Mucosa of rectum (tissue), 2 donors: ENCODE measurements around the gene CDC42BPB.
"Not testable (repeated sequence)": the region's sequence is repeated elsewhere in the genome, so short reads cannot be mapped to it uniquely, and the experiment has no call there.

Experiments
- H3K27ac ChIP-seq, 2 donors: one replicate each; pipeline ENCODE4 v1.7.0; 2013; ENCODE audit warnings: inconsistent platforms in 2 of 2, low read depth in 2 of 2, low read length in 2 of 2
- H3K27me3 ChIP-seq, 2 donors: one replicate each; pipeline ENCODE4 v1.7.0; 2013; ENCODE audit warnings: low read length in 2 of 2; ENCODE audit not compliant: control insufficient read depth in 2 of 2, insufficient read depth in 2 of 2
- H3K36me3 ChIP-seq, 2 donors: one replicate each; pipeline ENCODE4 v1.7.0; 2013; ENCODE audit warnings: low read length in 2 of 2; ENCODE audit not compliant: control insufficient read depth in 2 of 2, insufficient read depth in 2 of 2
- H3K4me1 ChIP-seq, 2 donors: one replicate each; pipeline ENCODE4 v1.7.0; 2013; ENCODE audit warnings: low read length in 2 of 2, mild to moderate bottlenecking in 1 of 2; ENCODE audit not compliant: control insufficient read depth in 2 of 2, insufficient read depth in 2 of 2
- H3K4me3 ChIP-seq, 2 donors: one replicate each; pipeline ENCODE4 v1.7.0; 2013; ENCODE audit warnings: low read length in 2 of 2
- H3K9ac ChIP-seq, 2 donors: one replicate each; pipeline ENCODE4 v1.7.0; 2013; ENCODE audit warnings: low read length in 2 of 2, low read depth in 1 of 2, mild to moderate bottlenecking in 1 of 2
- H3K9me3 ChIP-seq, 2 donors: one replicate each; pipeline ENCODE4 v1.7.0; 2013; ENCODE audit warnings: low read length in 2 of 2; ENCODE audit not compliant: control insufficient read depth in 2 of 2
- donor health status: healthy.
- donor health status: Normal muscosa, but diverticular disease.

The CDC42BPB gene

DNA sequence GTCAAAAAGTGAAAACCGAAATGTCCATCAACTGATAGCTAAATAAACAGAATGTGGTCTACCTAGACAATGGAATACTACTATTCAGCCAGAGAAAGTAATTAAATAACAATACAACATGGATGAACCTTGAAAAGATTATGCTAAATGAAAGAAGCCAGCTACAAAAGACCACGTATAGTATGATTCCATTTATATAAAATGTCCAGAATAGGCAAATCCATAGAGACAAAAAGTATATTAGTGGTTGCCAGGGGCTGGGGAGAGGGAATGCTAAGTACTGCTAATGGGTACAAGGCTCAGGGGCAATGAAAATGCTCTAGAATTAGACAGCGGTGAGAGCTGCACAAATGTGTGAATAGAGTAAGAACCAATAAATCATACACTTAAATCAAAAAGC lies 29.9 kb downstream of the CDC42BPB start:
- H3K27ac ChIP-seq: no peak overlapping the region
- H3K36me3 ChIP-seq: no peaks in the 10 kb centered on the region
- H3K9me3 ChIP-seq: no peaks in the 10 kb centered on the region
- H3K4me1 ChIP-seq: peaks cover 27% of the 10 kb centered on the region in 2 donors
- no peak overlapping the region for H3K9ac ChIP-seq
- H3K27me3 ChIP-seq: no peaks in the 10 kb centered on the region
- no peak overlapping the region for H3K4me3 ChIP-seq

GRCh38 chr14:103026988-103027387 lies 30.4 kb downstream of the CDC42BPB start:
- H3K27me3 ChIP-seq: no peaks in the 10 kb centered on the region
- no peak overlapping the region for H3K4me3 ChIP-seq
- H3K9me3 ChIP-seq: no peaks in the 10 kb centered on the region
- H3K27ac ChIP-seq: no peak overlapping the region
- H3K4me1 ChIP-seq: peaks cover 30% of the 10 kb centered on the region in 2 donors
- no peaks in the 10 kb centered on the region for H3K36me3 ChIP-seq
- H3K9ac ChIP-seq: no peak overlapping the region

GRCh38 chr14:103026196-103026595 lies 31.2 kb downstream of the CDC42BPB start:
- not testable (repeated sequence) for H3K27ac ChIP-seq, H3K27me3 ChIP-seq
- peaks cover 26 to 34% of the 10 kb centered on the region in 2 donors for H3K4me1 ChIP-seq

DNA sequence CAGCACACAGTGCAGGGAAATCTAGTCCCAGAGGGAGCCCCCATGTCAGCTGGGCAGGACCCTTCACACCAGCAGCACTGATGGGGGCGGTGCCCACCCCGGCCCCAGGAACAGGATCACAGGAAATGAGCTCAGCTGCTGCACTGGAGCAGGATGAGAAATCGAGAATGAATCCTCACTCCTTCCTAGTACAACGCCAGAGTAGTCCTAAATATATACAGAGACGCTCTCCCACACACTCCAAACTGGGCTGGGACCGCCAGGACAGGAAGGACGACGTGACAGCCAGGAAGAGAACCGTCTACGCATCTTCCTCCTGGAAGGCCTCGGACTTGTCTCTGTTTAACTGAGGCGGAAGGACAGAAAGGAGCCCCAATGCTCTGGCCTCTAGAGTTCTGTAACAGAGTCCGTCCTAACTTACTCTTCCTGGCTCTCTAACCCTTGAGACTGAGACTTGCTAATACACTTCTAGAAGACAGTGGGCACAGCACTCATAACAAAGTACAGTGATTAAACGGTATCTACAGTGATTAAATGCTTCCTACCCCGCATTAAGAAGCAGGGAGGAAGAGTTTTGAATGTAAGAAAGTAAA lies 33.4 kb downstream of the CDC42BPB start:
- Histone ChIP-seq H3K9ac (no peak overlapping the region), H3K4me1 (peaks cover 20 to 30% of the 10 kb centered on the region in 2 donors), H3K27me3 (no peaks in the 10 kb centered on the region), H3K4me3 (no peak overlapping the region), H3K27ac (peak overlapping the region; percentile 38 to 50), H3K36me3 (peaks cover 6% of the 10 kb centered on the region in 2 donors), H3K9me3 (no peaks in the 10 kb centered on the region)

More at GRCh38 chr14:103026196-103026595, 31.2 kb downstream of the CDC42BPB start:
- H3K9ac ChIP-seq, H3K36me3 ChIP-seq, H3K4me3 ChIP-seq, H3K9me3 ChIP-seq: not testable (repeated sequence)

DNA sequence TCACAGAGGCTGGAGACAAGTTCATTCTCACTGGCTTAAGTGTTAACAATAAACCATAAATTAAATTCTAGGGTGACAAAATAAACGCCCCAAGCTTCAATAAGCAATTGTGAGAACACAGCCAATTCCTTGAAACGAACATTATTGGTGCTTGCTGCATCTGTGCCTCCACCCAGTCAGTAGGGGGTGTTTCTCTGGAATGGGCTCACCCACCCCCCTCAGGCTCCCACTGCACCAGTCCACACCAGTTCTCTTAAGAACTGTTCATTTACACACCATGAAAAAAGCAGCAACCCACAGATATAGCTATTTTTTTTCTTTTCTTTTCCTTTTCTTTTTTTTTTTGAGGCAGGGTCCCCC lies 34.7 kb downstream of the CDC42BPB start:
- H3K27me3 ChIP-seq: no peaks in the 10 kb centered on the region
- H3K9ac ChIP-seq: no peak overlapping the region
- H3K4me3 ChIP-seq: no peak overlapping the region
- H3K4me1 ChIP-seq: peaks cover 14 to 23% of the 10 kb centered on the region in 2 donors
- H3K9me3 ChIP-seq: no peaks in the 10 kb centered on the region
- H3K36me3 ChIP-seq: peaks cover 6% of the 10 kb centered on the region in 2 donors
- no peak overlapping the region for H3K27ac ChIP-seq

GRCh38 chr14:103022002-103022684 lies 35.2 kb downstream of the CDC42BPB start:
- Histone ChIP-seq H3K27me3 (no peaks in the 10 kb centered on the region), H3K9me3 (no peaks in the 10 kb centered on the region), H3K9ac (no peak overlapping the region), H3K36me3 (peaks cover 6% of the 10 kb centered on the region in 2 donors), H3K4me3 (no peak overlapping the region), H3K4me1 (peaks cover 14 to 19% of the 10 kb centered on the region in 2 donors), H3K27ac (no peak overlapping the region)

GRCh38 chr14:103021684-103022001 lies 35.7 kb downstream of the CDC42BPB start:
- no peaks in the 10 kb centered on the region for H3K9me3 ChIP-seq
- H3K4me3 ChIP-seq: no peak overlapping the region
- H3K4me1 ChIP-seq: peaks cover 9 to 19% of the 10 kb centered on the region in 2 donors
- peaks cover 6% of the 10 kb centered on the region in 2 donors for H3K36me3 ChIP-seq
- no peak overlapping the region for H3K27ac ChIP-seq
- H3K27me3 ChIP-seq: no peaks in the 10 kb centered on the region
- no peak overlapping the region for H3K9ac ChIP-seq

GRCh38 chr14:103020271-103021170 lies 36.8 kb downstream of the CDC42BPB start:
- Histone ChIP-seq H3K27me3 (no peaks in the 10 kb centered on the region), H3K9me3 (no peaks in the 10 kb centered on the region), H3K4me3 (no peak overlapping the region), H3K4me1 (peaks cover 9 to 19% of the 10 kb centered on the region in 2 donors), H3K9ac (no peak overlapping the region), H3K27ac (no peak overlapping the region), H3K36me3 (peaks cover 6% of the 10 kb centered on the region in 2 donors)

DNA sequence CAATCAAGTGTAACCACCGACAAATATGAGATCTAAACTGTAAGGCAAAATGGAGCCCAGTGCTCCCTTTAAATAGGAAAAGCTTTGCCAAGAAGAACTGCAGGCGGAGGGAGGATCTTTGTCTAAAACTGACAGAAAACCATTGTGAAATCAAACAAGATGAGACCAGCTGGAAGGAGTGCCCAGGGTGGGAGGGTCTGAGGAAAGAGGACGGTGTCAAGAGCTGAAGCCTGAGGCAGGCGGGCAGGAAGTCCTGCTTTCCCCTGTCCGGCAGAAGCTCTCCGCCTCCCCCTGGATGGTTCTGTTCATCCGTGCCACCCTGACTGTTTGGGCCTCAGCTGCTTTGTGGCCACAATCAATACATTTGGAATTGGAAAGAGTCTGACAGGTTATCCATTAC lies 37.5 kb downstream of the CDC42BPB start:
- Histone ChIP-seq H3K27ac (no peak overlapping the region), H3K4me3 (no peak overlapping the region), H3K9me3 (no peaks in the 10 kb centered on the region), H3K4me1 (peaks cover 9 to 19% of the 10 kb centered on the region in 2 donors), H3K36me3 (peaks cover 6% of the 10 kb centered on the region in 2 donors), H3K27me3 (no peaks in the 10 kb centered on the region), H3K9ac (peak overlapping the region in 1 of 2 donors; percentile 41)

GRCh38 chr14:103019236-103019635 lies 38.1 kb downstream of the CDC42BPB start:
- Histone ChIP-seq H3K36me3 (peaks cover 6% of the 10 kb centered on the region in 2 donors), H3K9me3 (no peaks in the 10 kb centered on the region), H3K27ac (no peak overlapping the region), H3K27me3 (no peaks in the 10 kb centered on the region), H3K4me3 (no peak overlapping the region), H3K9ac (no peak overlapping the region), H3K4me1 (peaks cover 8 to 19% of the 10 kb centered on the region in 2 donors)
